Measurements from ENCODE around the gene BMPR1B.

GRCh38 chr4:94806376-94806775 lies 48.6 kb downstream of the BMPR1B start:
- TF ChIP-seq CTCF (conservative IDR thresholded peaks at IDR 0.05; ENCODE audit: low read depth, low read length), result no peak
- TF ChIP-seq EZH2 (IDR thresholded peaks at IDR 0.05; ENCODE audit: low read length, unreplicated experiment), result no peak

Measured in PC-3 (cell line).